PFSK-1 (cell line): Measurements from ENCODE around the gene GJB2.

ENCODE experiments used
- FOXP2 ChIP-seq: optimal IDR thresholded peaks from 2 replicates; pipeline ENCODE3; 2011; ENCODE audit warnings: borderline replicate concordance, control low read depth, inconsistent platforms; ENCODE audit not compliant: insufficient read depth; ENCODE audit errors: extremely low read length, extremely low read depth
- POLR2AphosphoS5 ChIP-seq: IDR thresholded peaks from 2 replicates; pipeline ENCODE4 v1.6.1; 2012; ENCODE audit warnings: low read depth, mild to moderate bottlenecking, control low read depth, low read length, moderate library complexity
- REST ChIP-seq, 2 experiments: IDR thresholded peaks; 2 replicates each; pipeline versions ENCODE4 v1.6.1 to v1.8.0; 2011 to 2012; ENCODE audit warnings: low read depth in 2 of 2, low read length in 2 of 2, control low read depth in 1 of 2, inconsistent platforms in 1 of 2, mild to moderate bottlenecking in 1 of 2, moderate library complexity in 1 of 2; ENCODE audit not compliant: insufficient read depth in 1 of 2
- SIN3A ChIP-seq: IDR thresholded peaks from 2 replicates; pipeline ENCODE4 v1.6.1; 2012; ENCODE audit warnings: mild to moderate bottlenecking, low read length, moderate library complexity, borderline replicate concordance; ENCODE audit not compliant: insufficient read depth
- TAF1 ChIP-seq: IDR thresholded peaks from 2 replicates; pipeline ENCODE4 v1.6.1; 2012; ENCODE audit warnings: low read length, control low read depth, borderline replicate concordance; ENCODE audit not compliant: insufficient read depth

- TF ChIP-seq REST (IDR thresholded peaks at IDR 0.05; ENCODE audit: insufficient read depth in 1 of 2, low read depth in 2 of 2, low read length in 2 of 2) (no peak), POLR2AphosphoS5 (no peak), TAF1 (no peak), SIN3A (no peak), FOXP2 (no peak)
Measured at GRCh38 chr13:20191311-20192157, 1.2 kb downstream of the GJB2 start.
